Right atrium auricular region (tissue), 2 donors: ENCODE results near the gene SSR2. TPM values are rescaled to one million over a fixed set of nuclear protein-coding genes. Genes with fewer than 3 reads are reported as not detected.
A peak's percentile ranks its signal among the peaks of the same experiment; 100 is the strongest.

Source experiments
- DNase-seq: peaks from one replicate; pipeline ENCODE4 v3.0.0-alpha.2; 2019; ENCODE audit warnings: low spot score
- H3K27ac ChIP-seq, 2 donors: fragments of 200-600 bp; sonication (generic); 1 replicate in 1 of 2; 2 replicates in 1 of 2; pipeline ENCODE4 v1.5.1; 2016 to 2019
- H3K27me3 ChIP-seq, 2 donors: fragments of 200-600 bp; sonication (generic); one replicate each; pipeline versions ENCODE4 v1.5.1 to v1.6.0; 2017 to 2019
- H3K36me3 ChIP-seq: fragments of 200-600 bp; sonication (generic); one replicate; pipeline ENCODE4 v1.5.1; 2016
- H3K4me1 ChIP-seq, 2 donors: fragments of 200-600 bp; sonication (generic); one replicate each; pipeline versions ENCODE4 v1.5.1 to v1.6.0; 2017 to 2019
- H3K4me3 ChIP-seq, 2 donors: fragments of 200-600 bp; sonication (generic); 1 replicate in 1 of 2; 2 replicates in 1 of 2; pipeline ENCODE4 v1.5.1; 2017 to 2019; ENCODE audit warnings: mild to moderate bottlenecking in 1 of 2, moderate library complexity in 1 of 2
- H3K9me3 ChIP-seq, 2 donors: fragments of 200-600 bp; sonication (generic); one replicate each; pipeline ENCODE4 v1.5.1; 2019
- total RNA-seq, 2 donors: library from RNA; depleted of rRNA; stranded (reverse); fragments of >200 nt; gene quantifications; one replicate each; pipeline ENCODE4 v1.1.0, GENCODE V29; 2016
- TF ChIP-seq, protein P1 (sequence below), 2 donors: fragments of 200-600 bp; sonication (generic); IDR thresholded peaks; one replicate each; pipeline ENCODE4 v1.5.1; 2019; ENCODE audit warnings: antibody characterized with exemption in 2 of 2

SSR2 gene
- total RNA-seq, 2 donors from 2014 or later = 87.6 to 206 TPM

DNA sequence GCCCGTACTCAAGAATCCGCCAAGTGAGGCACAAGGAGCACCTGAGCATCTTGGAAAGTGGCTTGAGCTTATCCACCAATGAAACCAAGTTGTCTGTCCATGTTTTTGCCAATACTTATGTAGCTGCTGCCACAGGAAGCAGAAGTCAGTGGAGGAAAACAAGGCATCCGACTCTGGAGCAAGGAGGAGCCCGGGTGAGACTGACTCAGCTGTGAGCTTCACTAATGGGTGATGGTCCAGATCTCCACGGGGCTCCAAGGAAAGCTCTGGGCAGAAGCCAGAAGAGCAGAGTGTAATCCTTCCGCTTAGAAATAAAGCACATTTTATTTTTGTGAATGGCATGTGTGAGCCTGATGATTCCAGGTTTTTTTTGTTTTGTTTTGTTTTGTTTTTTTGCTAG is 12.3 kb upstream of the SSR2 start:
- TF ChIP-seq, protein P1, sequence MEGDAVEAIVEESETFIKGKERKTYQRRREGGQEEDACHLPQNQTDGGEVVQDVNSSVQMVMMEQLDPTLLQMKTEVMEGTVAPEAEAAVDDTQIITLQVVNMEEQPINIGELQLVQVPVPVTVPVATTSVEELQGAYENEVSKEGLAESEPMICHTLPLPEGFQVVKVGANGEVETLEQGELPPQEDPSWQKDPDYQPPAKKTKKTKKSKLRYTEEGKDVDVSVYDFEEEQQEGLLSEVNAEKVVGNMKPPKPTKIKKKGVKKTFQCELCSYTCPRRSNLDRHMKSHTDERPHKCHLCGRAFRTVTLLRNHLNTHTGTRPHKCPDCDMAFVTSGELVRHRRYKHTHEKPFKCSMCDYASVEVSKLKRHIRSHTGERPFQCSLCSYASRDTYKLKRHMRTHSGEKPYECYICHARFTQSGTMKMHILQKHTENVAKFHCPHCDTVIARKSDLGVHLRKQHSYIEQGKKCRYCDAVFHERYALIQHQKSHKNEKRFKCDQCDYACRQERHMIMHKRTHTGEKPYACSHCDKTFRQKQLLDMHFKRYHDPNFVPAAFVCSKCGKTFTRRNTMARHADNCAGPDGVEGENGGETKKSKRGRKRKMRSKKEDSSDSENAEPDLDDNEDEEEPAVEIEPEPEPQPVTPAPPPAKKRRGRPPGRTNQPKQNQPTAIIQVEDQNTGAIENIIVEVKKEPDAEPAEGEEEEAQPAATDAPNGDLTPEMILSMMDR (IDR thresholded peaks at IDR 0.05) = no peak

DNA sequence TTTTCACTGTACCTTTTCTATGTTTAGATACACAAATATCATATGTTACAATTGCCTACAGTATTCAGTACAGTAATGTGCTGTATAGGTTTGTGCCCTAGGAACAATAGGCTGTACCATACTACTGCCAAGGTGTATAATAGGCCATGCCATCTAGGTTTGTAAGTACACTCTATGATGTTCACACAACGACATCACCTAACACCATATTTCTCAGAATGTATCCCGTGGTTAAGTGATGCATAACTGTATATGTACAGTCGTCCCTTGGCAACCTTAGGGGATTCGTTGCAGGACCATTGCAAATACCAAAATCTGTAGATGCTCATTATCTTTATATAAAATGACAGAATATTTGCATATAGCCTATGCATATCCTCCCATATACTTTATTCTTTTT is 5.8 kb upstream of the SSR2 start:
- Histone ChIP-seq H3K36me3 (no peaks in the 10 kb centered on the region), H3K4me1 (no peaks in the 10 kb centered on the region), H3K9me3 (no peaks in the 10 kb centered on the region), H3K27ac (no peak overlapping the region), H3K4me3 (no peak overlapping the region), H3K27me3 (no peaks in the 10 kb centered on the region)
- TF ChIP-seq, protein P1 (IDR thresholded peaks at IDR 0.05) = no peak
- no peak for DNase-seq

More for the DNA sequence above, 12.3 kb upstream of the SSR2 start:
- Histone ChIP-seq H3K27me3 (no peaks in the 10 kb centered on the region), H3K4me1 (no peaks in the 10 kb centered on the region), H3K4me3 (no peak overlapping the region), H3K36me3 (peaks cover 18% of the 10 kb centered on the region), H3K27ac (no peak overlapping the region), H3K9me3 (no peaks in the 10 kb centered on the region)
- DNase-seq = no peak

DNA sequence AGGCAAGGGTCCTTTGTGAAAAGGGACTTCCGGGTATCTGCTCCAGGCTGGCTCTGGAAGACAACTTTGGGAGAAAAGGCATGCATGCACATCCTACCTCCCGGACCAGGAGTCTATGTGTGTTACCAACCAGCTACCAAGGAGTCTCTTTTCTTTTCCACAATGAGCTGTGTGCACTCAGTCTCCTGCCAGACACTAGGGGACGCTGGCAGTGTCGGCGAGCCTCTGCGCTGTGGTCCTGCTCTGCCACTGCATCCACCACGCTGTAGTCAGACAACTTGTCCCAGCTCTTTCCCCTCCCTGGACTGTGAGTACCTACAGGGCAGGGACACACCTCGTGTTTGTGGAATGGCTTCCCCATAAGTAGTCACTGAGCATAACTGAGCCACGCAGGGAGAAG is 5.1 kb upstream of the SSR2 start:
- H3K36me3 ChIP-seq = no peaks in the 10 kb centered on the region
- H3K4me3 ChIP-seq = no peak overlapping the region
- H3K9me3 ChIP-seq = no peaks in the 10 kb centered on the region
- no peak overlapping the region for H3K27ac ChIP-seq
- no peak for DNase-seq
- peaks cover 0 to 3% of the 10 kb centered on the region in 2 donors for H3K4me1 ChIP-seq
- TF ChIP-seq, protein P1 (IDR thresholded peaks at IDR 0.05) = peak; percentile 13 to 56
- no peaks in the 10 kb centered on the region for H3K27me3 ChIP-seq

DNA sequence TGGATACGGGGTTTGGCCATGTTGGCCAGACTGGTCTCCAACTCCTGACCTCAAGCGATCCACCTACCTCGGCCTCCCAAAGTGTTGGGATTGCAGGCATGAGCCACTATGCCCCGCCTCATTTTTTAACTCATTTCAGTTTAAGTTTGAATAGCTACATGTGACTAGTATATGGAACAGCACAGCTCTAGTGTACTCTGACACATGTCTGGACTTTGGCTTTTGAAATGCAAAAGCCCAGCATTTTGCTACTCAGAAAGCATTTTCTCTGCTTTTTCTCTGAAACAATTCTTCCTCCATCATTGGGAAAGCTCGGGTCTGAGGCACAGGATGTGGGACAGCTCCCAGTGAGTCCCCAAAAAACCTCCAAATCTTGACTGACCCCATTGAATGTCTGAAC is 4.0 kb upstream of the SSR2 start:
- no peak for DNase-seq
- Histone ChIP-seq H3K27ac (no peak overlapping the region), H3K36me3 (no peaks in the 10 kb centered on the region), H3K9me3 (no peaks in the 10 kb centered on the region), H3K27me3 (no peaks in the 10 kb centered on the region), H3K4me3 (no peak overlapping the region), H3K4me1 (peaks cover 0 to 9% of the 10 kb centered on the region in 2 donors)
- TF ChIP-seq, protein P1 (IDR thresholded peaks at IDR 0.05) = no peak

DNA sequence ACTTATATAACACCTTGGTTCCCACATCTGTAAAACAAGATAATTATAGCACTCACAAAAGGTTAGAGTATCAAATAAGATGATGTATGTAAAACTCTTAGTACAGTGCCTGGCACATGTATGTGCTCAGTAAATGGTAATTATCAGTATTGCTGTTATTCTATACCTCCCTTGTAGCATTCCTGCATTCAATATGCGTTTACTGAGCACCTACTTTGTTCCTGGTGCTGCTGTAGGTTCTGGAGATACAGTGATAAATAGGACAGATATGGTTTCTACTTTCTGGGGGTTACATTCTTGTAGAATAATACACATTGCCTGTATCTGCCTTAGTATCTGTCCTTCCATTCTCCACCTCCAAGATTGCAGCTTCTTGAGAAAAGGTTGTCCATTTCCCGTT is 1.2 kb upstream of the SSR2 start:
- no peak overlapping the region for H3K4me3 ChIP-seq
- DNase-seq = no peak
- H3K27ac ChIP-seq = no peak overlapping the region
- no peaks in the 10 kb centered on the region for H3K27me3 ChIP-seq
- TF ChIP-seq, protein P1 (IDR thresholded peaks at IDR 0.05) = no peak
- H3K9me3 ChIP-seq = no peaks in the 10 kb centered on the region
- H3K4me1 ChIP-seq = peaks cover 0 to 16% of the 10 kb centered on the region in 2 donors
- H3K36me3 ChIP-seq = peaks cover 18% of the 10 kb centered on the region

DNA sequence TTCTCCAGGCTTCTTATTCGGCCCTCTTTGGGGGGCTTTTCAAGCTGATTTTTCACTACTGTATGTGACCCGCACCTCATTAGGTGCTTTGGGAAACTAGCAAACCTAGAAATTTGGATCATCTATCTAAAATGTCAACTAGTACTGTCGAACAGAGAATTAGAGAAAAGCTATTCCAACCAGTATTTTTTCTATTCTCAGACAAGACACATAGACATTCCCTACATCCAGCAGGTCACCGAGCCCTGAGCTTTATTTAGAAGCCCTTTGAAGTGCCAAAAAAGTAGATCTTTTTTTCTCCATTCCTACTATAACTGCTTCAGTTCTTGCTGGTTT is 310 bp upstream of the SSR2 start:
- H3K27ac ChIP-seq = peak overlapping the region; percentile 87 to 91
- H3K4me3 ChIP-seq = peak overlapping the region; percentile 90 to 96
- peaks cover 26% of the 10 kb centered on the region for H3K36me3 ChIP-seq
- H3K9me3 ChIP-seq = no peaks in the 10 kb centered on the region
- TF ChIP-seq, protein P1 (IDR thresholded peaks at IDR 0.05) = no peak
- DNase-seq = no peak
- H3K4me1 ChIP-seq = peaks cover 0 to 16% of the 10 kb centered on the region in 2 donors
- no peaks in the 10 kb centered on the region for H3K27me3 ChIP-seq
